PC-9 (cell line): ENCODE results near the gene COG5. TPM values are rescaled to one million over a fixed set of nuclear protein-coding genes. Genes with fewer than 3 reads are reported as not detected.

Experiments used
- BruUV-seq: library from RNA; stranded (reverse); fragments of 400-500 nt; replicated peaks from 2 replicates; lab custom pipeline; 2021; lab: Mats Ljungman, UMichigan
- CTCF ChIA-PET: fragments of 300-600 bp; sonication (Branson Sonifier 250); formaldehyde crosslinking; loops from one replicate; lab custom pipeline; 2022; ENCODE audit warnings: antibody characterized with exemption; lab: Charles Lee
- POLR2A ChIA-PET: fragments of 300-600 bp; sonication (Branson Sonifier 250); formaldehyde crosslinking; loops from one replicate; lab custom pipeline; 2022; ENCODE audit warnings: antibody characterized with exemption; ENCODE audit not compliant: unreplicated experiment; lab: Charles Lee
- DNase-seq, 2 experiments: peaks; one replicate each; pipeline versions ENCODE4 v3.0.0 to v3.0.0-alpha.2; 2015 to 2022; ENCODE audit warnings: mixed read lengths in 1 of 2
- H2AFZ ChIP-seq: fragments of 200-600 bp; sonication (generic); 2 replicates; pipeline ENCODE4 v1.8.1; 2017; ENCODE audit warnings: antibody characterized with exemption
- H3F3A ChIP-seq: fragments of 200-600 bp; sonication (generic); 2 replicates; pipeline ENCODE4 v1.8.1; 2017; ENCODE audit warnings: antibody characterized with exemption, mild to moderate bottlenecking, low read depth; ENCODE audit not compliant: insufficient read depth
- H3K27ac ChIP-seq: fragments of 200-600 bp; sonication (generic); 2 replicates; pipeline ENCODE4 v1.6.1; 2016; ENCODE audit warnings: mixed run types
- H3K27me3 ChIP-seq: fragments of 200-600 bp; sonication (generic); 2 replicates; pipeline ENCODE4 v1.6.1; 2016; ENCODE audit warnings: low read depth, mixed run types; ENCODE audit not compliant: insufficient read depth
- H3K36me3 ChIP-seq: fragments of 200-600 bp; sonication (generic); 2 replicates; pipeline ENCODE4 v1.6.1; 2016; ENCODE audit warnings: low read depth, mixed run types
- H3K4me1 ChIP-seq: fragments of 200-600 bp; sonication (generic); replicated peaks from 2 replicates; pipeline ENCODE4 v1.6.1; 2016; ENCODE audit warnings: mixed run types; ENCODE audit not compliant: insufficient read depth
- H3K4me2 ChIP-seq: fragments of 200-600 bp; sonication (generic); 2 replicates; pipeline ENCODE4 v1.6.1; 2017; ENCODE audit warnings: mixed run types
- H3K4me3 ChIP-seq: fragments of 200-600 bp; sonication (generic); 2 replicates; pipeline ENCODE4 v1.6.1; 2016; ENCODE audit warnings: mixed run types
- H3K79me2 ChIP-seq: fragments of 200-600 bp; sonication (generic); 2 replicates; pipeline ENCODE4 v1.6.1; 2017; ENCODE audit warnings: low read depth, mixed run types
- H3K9me2 ChIP-seq: fragments of 200-600 bp; sonication (generic); 2 replicates; pipeline ENCODE4 v1.8.1; 2017; ENCODE audit warnings: mild to moderate bottlenecking; ENCODE audit not compliant: insufficient read depth
- H3K9me3 ChIP-seq: fragments of 200-600 bp; sonication (generic); 2 replicates; pipeline ENCODE4 v1.8.1; 2016; ENCODE audit warnings: low read depth; ENCODE audit not compliant: insufficient read depth
- H4K20me1 ChIP-seq: fragments of 200-600 bp; sonication (generic); 2 replicates; pipeline ENCODE4 v1.8.1; 2017; ENCODE audit not compliant: insufficient read depth
- EZH2 ChIP-seq: fragments of 200-600 bp; sonication (generic); IDR thresholded peaks from 2 replicates; pipeline ENCODE4 v1.8.0; 2017; ENCODE audit warnings: antibody characterized with exemption, low read depth
- intact Hi-C: fragments of 100-400 bp; cut with micrococcal nuclease; formaldehyde crosslinking; loops from one replicate; pipeline ENCODE4 v1.10.0; 2022; ENCODE audit not compliant: unreplicated experiment
- total RNA-seq: library from RNA; stranded (reverse); gene quantifications from 2 replicates; pipeline ENCODE4 v1.2.3, GENCODE V29; 2021
- TF ChIP-seq, protein P1 (sequence below): fragments of 200-600 bp; sonication (generic); conservative IDR thresholded peaks from 2 replicates; pipeline ENCODE4 v1.6.1; 2017; ENCODE audit warnings: mixed run types, antibody characterized with exemption, mild to moderate bottlenecking, moderate library complexity

COG5 gene
- total RNA-seq, 1 experiment from 2014 or later, result 43.5 TPM

DNA sequence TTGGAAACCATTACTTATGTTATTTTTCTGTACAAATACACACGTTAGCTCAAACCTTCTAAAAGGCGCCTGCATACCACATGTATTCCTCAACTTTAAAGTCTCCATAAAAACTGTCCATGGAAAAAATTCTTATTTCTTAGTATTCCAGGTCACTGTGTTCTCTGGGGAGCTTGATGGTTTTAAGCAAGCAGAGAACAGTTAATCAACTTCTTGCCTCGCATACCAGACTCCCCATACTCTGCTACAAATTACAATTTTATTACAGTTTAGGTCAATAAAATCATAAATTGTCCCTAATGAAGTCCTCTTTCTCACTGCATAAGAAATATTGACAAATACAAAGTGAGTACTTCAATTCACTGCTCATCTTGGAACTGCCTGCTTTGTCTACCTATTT lies 170.9 kb downstream of the COG5 start:
- CTCF ChIA-PET, result interaction anchor here (0.6 kb wide), 1 partner anchor 18 kb away, joined by 15 read pairs; no protein-coding TSS in a partner anchor
- BruUV-seq, result no TSS peak
- TF ChIP-seq, protein P1, sequence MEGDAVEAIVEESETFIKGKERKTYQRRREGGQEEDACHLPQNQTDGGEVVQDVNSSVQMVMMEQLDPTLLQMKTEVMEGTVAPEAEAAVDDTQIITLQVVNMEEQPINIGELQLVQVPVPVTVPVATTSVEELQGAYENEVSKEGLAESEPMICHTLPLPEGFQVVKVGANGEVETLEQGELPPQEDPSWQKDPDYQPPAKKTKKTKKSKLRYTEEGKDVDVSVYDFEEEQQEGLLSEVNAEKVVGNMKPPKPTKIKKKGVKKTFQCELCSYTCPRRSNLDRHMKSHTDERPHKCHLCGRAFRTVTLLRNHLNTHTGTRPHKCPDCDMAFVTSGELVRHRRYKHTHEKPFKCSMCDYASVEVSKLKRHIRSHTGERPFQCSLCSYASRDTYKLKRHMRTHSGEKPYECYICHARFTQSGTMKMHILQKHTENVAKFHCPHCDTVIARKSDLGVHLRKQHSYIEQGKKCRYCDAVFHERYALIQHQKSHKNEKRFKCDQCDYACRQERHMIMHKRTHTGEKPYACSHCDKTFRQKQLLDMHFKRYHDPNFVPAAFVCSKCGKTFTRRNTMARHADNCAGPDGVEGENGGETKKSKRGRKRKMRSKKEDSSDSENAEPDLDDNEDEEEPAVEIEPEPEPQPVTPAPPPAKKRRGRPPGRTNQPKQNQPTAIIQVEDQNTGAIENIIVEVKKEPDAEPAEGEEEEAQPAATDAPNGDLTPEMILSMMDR, result no peak
- no peak for TF ChIP-seq EZH2

DNA sequence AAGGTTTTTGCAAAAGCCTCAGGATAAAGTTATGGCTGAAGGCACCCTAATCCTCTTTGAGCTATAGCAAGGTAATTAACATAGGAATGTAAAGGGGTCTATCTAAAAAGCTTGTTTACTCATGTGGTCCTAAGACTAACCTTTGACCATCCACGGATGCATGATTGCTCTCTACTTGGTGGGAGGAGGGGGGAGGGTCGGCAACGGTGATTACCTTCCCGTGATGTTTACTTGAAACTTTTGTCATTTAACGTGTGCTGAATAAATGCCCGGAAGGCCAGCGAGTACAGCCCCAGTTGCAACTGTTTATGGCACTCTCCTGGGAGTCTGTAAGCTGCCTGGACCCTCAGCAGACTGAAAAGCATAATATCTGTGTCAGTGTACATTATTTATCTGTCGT lies 172.8 kb downstream of the COG5 start:
- H3K9me2 ChIP-seq, result no peaks in the 10 kb centered on the region
- H3K9me3 ChIP-seq, result no peaks in the 10 kb centered on the region
- no peak overlapping the region for H3K4me2 ChIP-seq
- H3K4me3 ChIP-seq, result no peak overlapping the region
- no peak for DNase-seq
- H3K27ac ChIP-seq, result no peak overlapping the region
- no peaks in the 10 kb centered on the region for H3K79me2 ChIP-seq
- H3K4me1 ChIP-seq, result no peaks in the 10 kb centered on the region
- no peaks in the 10 kb centered on the region for H3K36me3 ChIP-seq
- CTCF ChIA-PET, result no interaction called here
- no peak overlapping the region for H2AFZ ChIP-seq
- TF ChIP-seq, protein P1, result no peak
- no peak for TF ChIP-seq EZH2
- POLR2A ChIA-PET, result no interaction called here
- no peaks in the 10 kb centered on the region for H3F3A ChIP-seq
- H4K20me1 ChIP-seq, result no peaks in the 10 kb centered on the region
- intact Hi-C loops, result no loop called here
- BruUV-seq, result no TSS peak
- H3K27me3 ChIP-seq, result no peaks in the 10 kb centered on the region

More for the DNA sequence above, 170.9 kb downstream of the COG5 start:
- Histone ChIP-seq H3K4me1 (no peaks in the 10 kb centered on the region), H3K27me3 (no peaks in the 10 kb centered on the region), H3F3A (no peaks in the 10 kb centered on the region), H3K36me3 (no peaks in the 10 kb centered on the region), H3K4me3 (no peak overlapping the region), H2AFZ (no peak overlapping the region), H3K4me2 (no peak overlapping the region), H3K9me3 (no peaks in the 10 kb centered on the region), H4K20me1 (no peaks in the 10 kb centered on the region; the same call in 1 of the 2 replicates), H3K79me2 (no peaks in the 10 kb centered on the region), H3K27ac (no peak overlapping the region), H3K9me2 (peaks cover 5% of the 10 kb centered on the region; the same call in 1 of the 2 replicates)
- no peak for DNase-seq
- POLR2A ChIA-PET, result interaction anchor here (0.6 kb wide), 1 partner anchor 482 kb away, joined by 8 read pairs; no protein-coding TSS in a partner anchor
- intact Hi-C loops, result no loop called here

DNA sequence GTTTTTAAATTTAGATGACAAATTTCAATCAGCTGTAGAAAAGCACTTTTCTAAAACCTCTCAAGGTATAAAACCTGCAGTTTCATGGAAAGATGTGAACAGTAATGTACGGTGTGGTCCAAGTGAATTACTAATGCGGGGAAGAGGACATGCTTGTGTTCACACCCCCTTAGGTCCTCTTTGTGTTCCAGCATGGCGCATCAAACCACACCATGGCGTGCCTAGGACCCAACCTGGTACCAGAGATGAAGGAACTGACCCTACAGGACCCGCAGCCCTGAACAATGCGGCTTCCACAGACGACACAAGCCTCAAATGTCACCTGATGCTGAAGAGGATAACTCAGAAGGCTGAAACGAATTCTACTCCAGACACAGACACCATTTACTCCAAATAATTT lies 175.1 kb downstream of the COG5 start:
- no peak overlapping the region for H2AFZ ChIP-seq
- H3K79me2 ChIP-seq, result no peaks in the 10 kb centered on the region
- no peaks in the 10 kb centered on the region for H3K36me3 ChIP-seq
- no peak for TF ChIP-seq EZH2
- TF ChIP-seq, protein P1, result no peak
- DNase-seq, result no peak
- H3K27ac ChIP-seq, result no peak overlapping the region
- H3K9me3 ChIP-seq, result no peaks in the 10 kb centered on the region
- CTCF ChIA-PET, result no interaction called here
- no peak overlapping the region for H3K4me3 ChIP-seq
- no peak overlapping the region for H3K4me2 ChIP-seq
- POLR2A ChIA-PET, result no interaction called here
- H3K27me3 ChIP-seq, result no peaks in the 10 kb centered on the region
- no peaks in the 10 kb centered on the region for H3K9me2 ChIP-seq
- no peaks in the 10 kb centered on the region for H3F3A ChIP-seq
- H3K4me1 ChIP-seq, result no peaks in the 10 kb centered on the region
- intact Hi-C loops, result no loop called here
- H4K20me1 ChIP-seq, result no peaks in the 10 kb centered on the region
- no TSS peak for BruUV-seq
